ENCODE data around the gene CD300LG. TPM values are rescaled to one million over a fixed set of nuclear protein-coding genes. Genes with fewer than 3 reads are reported as not detected.

CD300LG gene
- total RNA-seq, 6 experiments from 2014 or later = 0.12 to 0.73 (median 0.55) TPM; not detected in 1

- intact Hi-C loops (cut with DNase I) = loop anchor here in 1 of 2 donors (10.0 kb wide), 1 partner anchor 170 kb away; no protein-coding TSS in a partner anchor
- H3K36me3 ChIP-seq = no peaks in the 10 kb centered on the region
- WGBS (ENCODE audit: insufficient coverage, low coverage, low lambda C conversion rate, missing lambda C conversion rate) = 86% methylated on average over 7 of the region's 9 CpGs
- DNase-seq = peak in 1 of 3 donors; percentile 24
- no peak overlapping the region for H3K27ac ChIP-seq
- no peaks in the 10 kb centered on the region for H3K27me3 ChIP-seq
- no peaks in the 10 kb centered on the region for H3K4me1 ChIP-seq
- no peak for ATAC-seq
- no peaks in the 10 kb centered on the region for H3K9me3 ChIP-seq
- H3K4me3 ChIP-seq = no peak overlapping the region
- TF ChIP-seq POLR2A (IDR thresholded peaks at IDR 0.05) = no peak
- TF ChIP-seq, protein P1, sequence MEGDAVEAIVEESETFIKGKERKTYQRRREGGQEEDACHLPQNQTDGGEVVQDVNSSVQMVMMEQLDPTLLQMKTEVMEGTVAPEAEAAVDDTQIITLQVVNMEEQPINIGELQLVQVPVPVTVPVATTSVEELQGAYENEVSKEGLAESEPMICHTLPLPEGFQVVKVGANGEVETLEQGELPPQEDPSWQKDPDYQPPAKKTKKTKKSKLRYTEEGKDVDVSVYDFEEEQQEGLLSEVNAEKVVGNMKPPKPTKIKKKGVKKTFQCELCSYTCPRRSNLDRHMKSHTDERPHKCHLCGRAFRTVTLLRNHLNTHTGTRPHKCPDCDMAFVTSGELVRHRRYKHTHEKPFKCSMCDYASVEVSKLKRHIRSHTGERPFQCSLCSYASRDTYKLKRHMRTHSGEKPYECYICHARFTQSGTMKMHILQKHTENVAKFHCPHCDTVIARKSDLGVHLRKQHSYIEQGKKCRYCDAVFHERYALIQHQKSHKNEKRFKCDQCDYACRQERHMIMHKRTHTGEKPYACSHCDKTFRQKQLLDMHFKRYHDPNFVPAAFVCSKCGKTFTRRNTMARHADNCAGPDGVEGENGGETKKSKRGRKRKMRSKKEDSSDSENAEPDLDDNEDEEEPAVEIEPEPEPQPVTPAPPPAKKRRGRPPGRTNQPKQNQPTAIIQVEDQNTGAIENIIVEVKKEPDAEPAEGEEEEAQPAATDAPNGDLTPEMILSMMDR (IDR thresholded peaks at IDR 0.05) = no peak
Measured at GRCh38 chr17:43855061-43855460, 8.1 kb downstream of the CD300LG start.

DNA sequence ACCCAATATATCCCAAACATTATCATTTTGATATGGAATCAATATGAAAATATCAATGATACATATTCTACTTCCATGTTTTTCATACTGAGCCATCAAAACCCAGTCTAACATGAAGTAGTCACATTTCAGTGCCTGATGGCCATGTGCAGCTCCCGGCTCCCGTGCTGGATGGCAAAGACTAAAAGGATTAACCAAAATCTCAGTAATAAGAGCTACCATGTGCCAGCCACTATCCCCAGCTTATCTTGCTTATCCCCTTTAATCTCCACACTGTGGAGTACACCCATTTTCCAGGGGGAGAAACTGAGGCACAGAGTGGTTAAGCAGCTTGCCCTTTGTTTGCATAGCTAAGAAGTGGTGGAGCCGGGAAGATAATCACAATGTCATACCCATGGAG, 9.2 kb downstream of the CD300LG start:
- TF ChIP-seq, protein P1 (IDR thresholded peaks at IDR 0.05) = no peak
- TF ChIP-seq POLR2A (IDR thresholded peaks at IDR 0.05) = no peak
- Histone ChIP-seq H3K9me3 (no peaks in the 10 kb centered on the region), H3K4me1 (no peaks in the 10 kb centered on the region), H3K27me3 (no peaks in the 10 kb centered on the region), H3K36me3 (no peaks in the 10 kb centered on the region), H3K4me3 (no peak overlapping the region), H3K27ac (no peak overlapping the region)
- WGBS (ENCODE audit: insufficient coverage, low coverage, low lambda C conversion rate, missing lambda C conversion rate) = 73% methylated on average over 3 of the region's 3 CpGs
- intact Hi-C loops (cut with DNase I) = loop anchor here in 1 of 2 donors (10.0 kb wide), 1 partner anchor 171 kb away; no protein-coding TSS in a partner anchor
- ATAC-seq (no peak), DNase-seq (no peak)

- WGBS (ENCODE audit: insufficient coverage, low coverage, low lambda C conversion rate, missing lambda C conversion rate) = 83% methylated on average over 1 of the region's 5 CpGs
- Histone ChIP-seq H3K27me3 (no peaks in the 10 kb centered on the region), H3K36me3 (no peaks in the 10 kb centered on the region), H3K4me1 (no peaks in the 10 kb centered on the region), H3K9me3 (no peaks in the 10 kb centered on the region), H3K27ac (no peak overlapping the region), H3K4me3 (no peak overlapping the region)
- intact Hi-C loops (cut with DNase I) = loop anchor here in 1 of 2 donors (10.0 kb wide), 1 partner anchor 172 kb away; no protein-coding TSS in a partner anchor
- TF ChIP-seq, protein P1 (IDR thresholded peaks at IDR 0.05) = no peak
- no peak for TF ChIP-seq POLR2A (IDR thresholded peaks at IDR 0.05)
- ATAC-seq (no peak), DNase-seq (no peak)
Measured at GRCh38 chr17:43857141-43857540, 10.2 kb downstream of the CD300LG start.

DNA sequence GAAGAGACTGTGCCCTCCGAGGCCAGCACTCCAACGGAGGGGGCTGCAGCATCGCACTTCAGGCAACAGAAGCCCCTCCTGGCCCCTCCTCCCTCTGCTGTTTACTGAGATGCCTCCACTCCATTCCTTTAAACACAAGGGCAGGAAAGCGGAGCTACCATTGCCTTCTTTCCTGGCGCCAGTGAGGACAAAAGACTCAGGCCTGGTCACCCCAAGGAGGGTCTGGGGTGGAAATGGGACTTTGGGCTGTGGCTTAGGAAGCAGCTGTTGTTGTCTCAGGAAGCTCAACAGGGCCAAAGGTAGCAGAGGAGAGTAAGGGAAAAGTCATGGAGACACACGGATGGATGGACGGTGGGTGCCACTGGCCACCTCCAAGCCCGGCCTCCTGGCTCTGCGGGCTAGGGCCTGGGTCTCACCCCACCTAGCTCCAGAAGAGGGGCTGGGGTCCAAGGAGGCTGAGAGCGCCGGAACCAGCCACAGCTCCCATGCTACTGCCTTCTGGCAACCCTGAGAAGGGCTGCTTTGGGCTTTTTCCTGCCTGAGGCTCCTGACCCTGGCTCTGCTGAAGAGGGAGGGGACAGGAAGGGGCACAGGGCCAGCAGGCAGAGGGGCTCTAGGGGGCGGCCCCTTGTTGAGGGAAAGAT, 11.1 kb downstream of the CD300LG start:
- Histone ChIP-seq H3K4me1 (no peaks in the 10 kb centered on the region), H3K9me3 (no peaks in the 10 kb centered on the region), H3K27me3 (no peaks in the 10 kb centered on the region), H3K27ac (no peak overlapping the region), H3K36me3 (no peaks in the 10 kb centered on the region), H3K4me3 (no peak overlapping the region)
- TF ChIP-seq, protein P1 (IDR thresholded peaks at IDR 0.05) = no peak
- no peak for TF ChIP-seq POLR2A (IDR thresholded peaks at IDR 0.05)
- WGBS (ENCODE audit: insufficient coverage, low coverage, low lambda C conversion rate, missing lambda C conversion rate) = 30% methylated on average over 7 of the region's 12 CpGs
- ATAC-seq (peak in 2 of 4 donors; percentile 37 to 42), DNase-seq (peak in 1 of 3 donors; percentile 35)
- intact Hi-C loops (cut with DNase I) = loop anchor here in 1 of 2 donors (10.0 kb wide), 1 partner anchor 173 kb away; no protein-coding TSS in a partner anchor

Data from right lobe of liver (tissue), 6 donors.